Natural killer cell (primary cell): ENCODE results near the gene CD70. TPM values are rescaled to one million over a fixed set of nuclear protein-coding genes. Genes with fewer than 3 reads are reported as not detected.
"Not testable (repeated sequence)": the region's sequence is repeated elsewhere in the genome, so short reads cannot be mapped to it uniquely, and the experiment has no call there.

Source experiments
- ATAC-seq, 3 donors: fragments of 150-1000 bp in 2 of 3; fragments of 200-7000 bp in 1 of 3; cut with Tn5 transposase; 1 replicate in 1 of 3; 2 replicates in 2 of 3; pipeline ENCODE4 v1.10.0; 2021; ENCODE audit warnings: mild to moderate bottlenecking in 2 of 3, moderate library complexity in 2 of 3
- DNase-seq, 2 donors: peaks; one replicate each; pipeline versions ENCODE4 v3.0.0 to v3.0.0-alpha.2; 2013 to 2021; ENCODE audit warnings: mixed read lengths in 1 of 2
- H3K27ac ChIP-seq: one replicate; pipeline ENCODE4 v1.5.1; 2013; ENCODE audit warnings: mild to moderate bottlenecking, low read length
- H3K27me3 ChIP-seq: one replicate; pipeline ENCODE4 v1.6.1; 2013; ENCODE audit warnings: low read length; ENCODE audit not compliant: control insufficient read depth, insufficient read depth
- H3K36me3 ChIP-seq: one replicate; pipeline ENCODE4 v1.6.1; 2013; ENCODE audit warnings: low read length; ENCODE audit not compliant: control insufficient read depth, insufficient read depth
- H3K4me1 ChIP-seq: one replicate; pipeline ENCODE4 v1.6.1; 2013; ENCODE audit warnings: low read length; ENCODE audit not compliant: control insufficient read depth, insufficient read depth
- H3K4me3 ChIP-seq: one replicate; pipeline ENCODE4 v1.5.1; 2013; ENCODE audit warnings: low read length
- H3K9me3 ChIP-seq: one replicate; pipeline ENCODE4 v1.6.1; 2013; ENCODE audit warnings: low read length; ENCODE audit not compliant: control insufficient read depth, insufficient read depth
- H3K27ac Mint-ChIP-seq, 2 donors: one replicate each; pipeline ENCODE4 v1.8.0; 2022; ENCODE audit warnings: mild to moderate bottlenecking in 2 of 2, mixed read lengths in 2 of 2, moderate library complexity in 1 of 2
- H3K27me3 Mint-ChIP-seq, 2 donors: one replicate each; pipeline ENCODE4 v1.8.0; 2022; ENCODE audit warnings: low read depth in 2 of 2, mixed read lengths in 2 of 2
- H3K36me3 Mint-ChIP-seq: one replicate; pipeline ENCODE4 v1.8.0; 2022; ENCODE audit warnings: mixed read lengths
- H3K4me1 Mint-ChIP-seq, 2 donors: one replicate each; pipeline ENCODE4 v1.8.0; 2022; ENCODE audit warnings: mixed read lengths in 2 of 2
- H3K4me3 Mint-ChIP-seq: one replicate; pipeline ENCODE4 v1.8.0; 2022; ENCODE audit warnings: mild to moderate bottlenecking, moderate library complexity, mixed read lengths
- H3K9me3 Mint-ChIP-seq, 2 donors: one replicate each; pipeline ENCODE4 v1.8.0; 2022; ENCODE audit warnings: mixed read lengths in 2 of 2
- CTCF ChIP-seq: fragments of 200-600 bp; IDR thresholded peaks from one replicate; pipeline ENCODE4 v1.8.0; 2022; ENCODE audit warnings: antibody characterized with exemption
- WGBS: methylation state at CpG from one replicate; pipeline ENCODE4 v1.1.7; 2013; ENCODE audit warnings: missing lambda C conversion rate; ENCODE audit not compliant: insufficient coverage; 5-methylcytosine and 5-hydroxymethylcytosine counted together
- intact Hi-C: fragments of 100-400 bp; cut with micrococcal nuclease; formaldehyde crosslinking; loops from one replicate; pipeline ENCODE4 v1.14.2; 2022
- total RNA-seq, 4 donors: library from RNA; stranded (reverse); fragments of 120-200 nt in 1 of 4; gene quantifications; one replicate each; pipeline versions ENCODE4 v1.2.3 to v1.2.4, GENCODE V29; 2013 to 2022

CD70 gene
- total RNA-seq, 3 donors from 2014 or later (not counting 1 experiment from before 2014, with no cell fraction given): 0.52 to 1.2 (median 1.2) TPM

GRCh38 chr19:6568816-6569215 lies 22.1 kb downstream of the CD70 start:
- Mint-ChIP-seq H3K9me3 (peaks cover 2% of the 10 kb centered on the region in 2 donors), H3K27me3 (peaks cover 14 to 39% of the 10 kb centered on the region in 2 donors), H3K4me1 (no peaks in the 10 kb centered on the region), H3K36me3 (peaks cover 4% of the 10 kb centered on the region), H3K4me3 (no peak overlapping the region), H3K27ac (no peak overlapping the region)
- Histone ChIP-seq H3K36me3 (no peaks in the 10 kb centered on the region), H3K4me1 (no peaks in the 10 kb centered on the region), H3K27ac (no peak overlapping the region), H3K4me3 (no peak overlapping the region), H3K9me3 (no peaks in the 10 kb centered on the region), H3K27me3 (peaks cover 8% of the 10 kb centered on the region)
- intact Hi-C loops: no loop called here
- TF ChIP-seq CTCF: no peak
- ATAC-seq (no peak), DNase-seq (no peak)
- 44% methylated on average over 3 of the region's 3 CpGs for WGBS

- WGBS: 92% methylated on average over 7 of the region's 8 CpGs
Observed at GRCh38 chr19:6568010-6568526, 22.9 kb downstream of the CD70 start.

GRCh38 chr19:6566727-6567126 lies 24.2 kb downstream of the CD70 start:
- H3K27ac Mint-ChIP-seq, H3K4me3 ChIP-seq, intact Hi-C loops, H3K27ac ChIP-seq, ATAC-seq, H3K4me3 Mint-ChIP-seq, H3K9me3 Mint-ChIP-seq, H3K9me3 ChIP-seq, H3K4me1 Mint-ChIP-seq, H3K27me3 ChIP-seq, H3K4me1 ChIP-seq, H3K36me3 ChIP-seq, H3K36me3 Mint-ChIP-seq, DNase-seq: not testable (repeated sequence)
- H3K27me3 Mint-ChIP-seq: peaks cover 11 to 44% of the 10 kb centered on the region in 2 donors
- WGBS: 77% methylated on average over 3 of the region's 3 CpGs

More at GRCh38 chr19:6568010-6568526, 22.9 kb downstream of the CD70 start:
- H3K4me1 Mint-ChIP-seq: no peaks in the 10 kb centered on the region
- Histone ChIP-seq H3K4me1 (no peaks in the 10 kb centered on the region), H3K9me3 (no peaks in the 10 kb centered on the region), H3K4me3 (no peak overlapping the region), H3K27ac (no peak overlapping the region), H3K36me3 (no peaks in the 10 kb centered on the region), H3K27me3 (peaks cover 8% of the 10 kb centered on the region)
- peaks cover 4% of the 10 kb centered on the region for H3K36me3 Mint-ChIP-seq
- no peak for DNase-seq
- no peak overlapping the region for H3K4me3 Mint-ChIP-seq
- intact Hi-C loops: no loop called here
- peaks cover 2% of the 10 kb centered on the region in 2 donors for H3K9me3 Mint-ChIP-seq
- peaks cover 14 to 44% of the 10 kb centered on the region in 2 donors for H3K27me3 Mint-ChIP-seq
- no peak for TF ChIP-seq CTCF
- no peak overlapping the region for H3K27ac Mint-ChIP-seq
- no peak for ATAC-seq

- H3K27ac ChIP-seq: no peak overlapping the region
- H3K4me3 ChIP-seq: no peak overlapping the region
- WGBS: 69% methylated on average over 2 of the region's 2 CpGs
- no peaks in the 10 kb centered on the region for H3K9me3 ChIP-seq
- H3K27me3 ChIP-seq: no peaks in the 10 kb centered on the region
- peaks cover 0 to 2% of the 10 kb centered on the region in 2 donors for H3K9me3 Mint-ChIP-seq
- H3K4me1 Mint-ChIP-seq: no peaks in the 10 kb centered on the region
- TF ChIP-seq CTCF: no peak
- intact Hi-C loops: no loop called here
- DNase-seq: peak in 1 of 2 donors; percentile 46
- H3K27ac Mint-ChIP-seq: no peak overlapping the region
- H3K36me3 ChIP-seq: no peaks in the 10 kb centered on the region
- ATAC-seq: peak in 1 of 3 donors; percentile 57
- H3K36me3 Mint-ChIP-seq: no peaks in the 10 kb centered on the region
- H3K4me1 ChIP-seq: no peaks in the 10 kb centered on the region
- H3K27me3 Mint-ChIP-seq: peaks cover 0 to 27% of the 10 kb centered on the region in 2 donors
- no peak overlapping the region for H3K4me3 Mint-ChIP-seq
Observed at GRCh38 chr19:6564393-6564792, 26.6 kb downstream of the CD70 start.

GRCh38 chr19:6562437-6562836 lies 28.5 kb downstream of the CD70 start:
- DNase-seq, H3K36me3 ChIP-seq, H3K27ac ChIP-seq, H3K4me3 Mint-ChIP-seq, H3K9me3 Mint-ChIP-seq, H3K4me1 Mint-ChIP-seq, intact Hi-C loops, ATAC-seq, H3K9me3 ChIP-seq, H3K36me3 Mint-ChIP-seq, H3K4me3 ChIP-seq, H3K27me3 ChIP-seq, H3K27ac Mint-ChIP-seq, H3K4me1 ChIP-seq: not testable (repeated sequence)
- WGBS: 57% methylated on average over 1 of the region's 1 CpG
- H3K27me3 Mint-ChIP-seq: peaks cover 0 to 21% of the 10 kb centered on the region in 2 donors
